HepG2 (cell line): ENCODE measurements around the gene CCDC196. TPM values are rescaled to one million over a fixed set of nuclear protein-coding genes. Genes with fewer than 3 reads are reported as not detected.

Source experiments
- ATAC-seq: fragments of 200-7000 bp; cut with Tn5 transposase; 3 replicates; pipeline ENCODE4 v1.9.1; 2020; ENCODE audit warnings: mild to moderate bottlenecking, moderate library complexity
- BruUV-seq: library from RNA; stranded (reverse); fragments of 400-500 nt; replicated peaks from 2 replicates; lab custom pipeline; 2021; lab: Mats Ljungman, UMichigan
- CTCF ChIA-PET: fragments of 300-600 bp; formaldehyde crosslinking; extraction: SDS; loops from one replicate; lab custom pipeline; 2021; ENCODE audit warnings: low total read pairs, inconsistent platforms, low intra/inter-chr PET ratio; lab: Yijun Ruan, JAX
- POLR2A ChIA-PET: fragments of 350-600 bp; sonication (Branson Sonifier 250); formaldehyde crosslinking; loops from one replicate; lab custom pipeline; 2020; ENCODE audit warnings: antibody characterized with exemption, inconsistent platforms; lab: Yijun Ruan, JAX
- DNase-seq: peaks from one replicate; pipeline ENCODE4 v3.0.0-alpha.2; 2015; ENCODE audit warnings: low spot score
- FAIRE-seq: peaks from 3 replicates; lab custom pipeline; 2011; peaks lifted over from hg19 to GRCh38; lab: Jason Lieb, UNC
- H2AFZ ChIP-seq: one replicate; pipeline ENCODE4 v1.6.1; 2011; ENCODE audit warnings: low read length, inconsistent platforms
- H3K27ac ChIP-seq: fragments of 300-600 bp; 3 replicates; pipeline ENCODE4 v1.8.0; 2011; ENCODE audit warnings: mixed run types, mild to moderate bottlenecking, mixed read lengths, low read length, inconsistent platforms; ENCODE audit not compliant: insufficient read depth; ENCODE audit errors: extremely low read length
- H3K27me3 ChIP-seq, 2 experiments: fragments of 200-600 bp in 1 of 2; 2 replicates in 1 of 2; 3 replicates in 1 of 2; pipeline versions ENCODE4 v1.6.0 to v1.8.0; 2011; ENCODE audit warnings: low read length in 2 of 2, mild to moderate bottlenecking in 2 of 2, moderate library complexity in 2 of 2, inconsistent platforms in 1 of 2; ENCODE audit not compliant: insufficient read depth in 2 of 2, control insufficient read depth in 1 of 2
- H3K36me3 ChIP-seq, 2 experiments: fragments of 200-600 bp in 1 of 2; replicated peaks in 1 of 2; 2 replicates in 1 of 2; 3 replicates in 1 of 2; pipeline versions ENCODE4 v1.5.1 to v1.8.0; 2011; ENCODE audit warnings: low read length in 2 of 2, inconsistent platforms in 1 of 2; ENCODE audit not compliant: insufficient read depth in 2 of 2, control insufficient read depth in 1 of 2
- H3K4me1 ChIP-seq: 2 replicates; pipeline ENCODE4 v1.5.1; 2012; ENCODE audit warnings: low read length, inconsistent platforms; ENCODE audit not compliant: insufficient read depth
- H3K4me2 ChIP-seq: 2 replicates; pipeline ENCODE4 v1.6.0; 2011; ENCODE audit warnings: low read depth, low read length, inconsistent platforms
- H3K4me3 ChIP-seq, 3 experiments: fragments of 200-600 bp in 1 of 3; sonication (generic), shearing (Covaris generic) in 1 of 3; replicated peaks in 1 of 3; 2 replicates each; pipeline ENCODE4 v1.5.1; 2011 to 2016; ENCODE audit warnings: low read length in 3 of 3, inconsistent platforms in 2 of 3, low read depth in 2 of 3, mild to moderate bottlenecking in 2 of 3, control low read depth in 1 of 3, mixed read lengths in 1 of 3; ENCODE audit not compliant: insufficient read depth in 1 of 3
- H3K79me2 ChIP-seq: one replicate; pipeline ENCODE4 v1.6.1; 2011; ENCODE audit warnings: low read length, inconsistent platforms; ENCODE audit not compliant: insufficient read depth
- H3K9ac ChIP-seq: 2 replicates; pipeline ENCODE4 v1.6.0; 2011; ENCODE audit warnings: mild to moderate bottlenecking, low read depth, low read length, inconsistent platforms; ENCODE audit not compliant: insufficient read depth
- H3K9me3 ChIP-seq: 2 replicates; pipeline ENCODE4 v1.5.1; 2012; ENCODE audit warnings: mild to moderate bottlenecking, low read length
- H4K20me1 ChIP-seq: 2 replicates; pipeline ENCODE4 v1.6.0; 2011; ENCODE audit warnings: inconsistent platforms, mild to moderate bottlenecking, low read length, moderate library complexity; ENCODE audit not compliant: insufficient read depth
- DBP ChIP-seq: sonication (generic); formaldehyde crosslinking; IDR thresholded peaks from 2 replicates; pipeline ENCODE4 v1.4.0; 2020; ENCODE audit warnings: missing genetic modification reagents; ENCODE audit errors: not compliant biosample characterization
- EED ChIP-seq: sonication (generic); formaldehyde crosslinking; IDR thresholded peaks from 2 replicates; pipeline ENCODE4 v1.5.0; 2020; ENCODE audit warnings: mild to moderate bottlenecking, missing genetic modification reagents
- JUNB ChIP-seq: sonication (generic); formaldehyde crosslinking; IDR thresholded peaks from 2 replicates; pipeline ENCODE4 v1.8.0; 2022; ENCODE audit warnings: missing genetic modification reagents, mild to moderate bottlenecking, borderline replicate concordance
- PAF1 ChIP-seq: IDR thresholded peaks from 2 replicates; pipeline ENCODE4 v1.6.1; 2016; ENCODE audit warnings: missing genetic modification reagents, missing compliant biosample characterization
- PAWR ChIP-seq: sonication (generic); formaldehyde crosslinking; IDR thresholded peaks from 2 replicates; pipeline ENCODE4 v1.4.0; 2020; ENCODE audit warnings: missing genetic modification reagents, mild to moderate bottlenecking, borderline replicate concordance
- PRDM4 ChIP-seq: sonication (generic); formaldehyde crosslinking; IDR thresholded peaks from 2 replicates; pipeline ENCODE4 v1.9.0; 2021; ENCODE audit warnings: missing genetic modification reagents, borderline replicate concordance
- PTBP1 ChIP-seq: fragments of 200-400 bp; formaldehyde crosslinking; IDR thresholded peaks from 2 replicates; pipeline ENCODE4 v1.6.1; 2018; ENCODE audit warnings: low read length, low read depth; ENCODE audit not compliant: poor library complexity, severe bottlenecking
- ZFY ChIP-seq: sonication (generic); formaldehyde crosslinking; IDR thresholded peaks from 2 replicates; pipeline ENCODE4 v1.4.0; 2020; ENCODE audit warnings: missing genetic modification reagents
- ZNF251 ChIP-seq: sonication (generic); formaldehyde crosslinking; IDR thresholded peaks from 2 replicates; pipeline ENCODE4 v1.9.0; 2021; ENCODE audit warnings: mild to moderate bottlenecking, missing genetic modification reagents
- ZNF550 ChIP-seq: sonication (generic); formaldehyde crosslinking; IDR thresholded peaks from 2 replicates; pipeline ENCODE4 v1.4.0; 2020; ENCODE audit warnings: mild to moderate bottlenecking, missing genetic modification reagents, borderline replicate concordance
- ZNF891 ChIP-seq: sonication (generic); formaldehyde crosslinking; IDR thresholded peaks from 2 replicates; pipeline ENCODE4 v1.5.0; 2020; ENCODE audit warnings: mild to moderate bottlenecking, missing genetic modification reagents
- ZZZ3 ChIP-seq: sonication (generic); formaldehyde crosslinking; IDR thresholded peaks from 2 replicates; pipeline ENCODE4 v1.4.0; 2020; ENCODE audit warnings: missing genetic modification reagents, mild to moderate bottlenecking, borderline replicate concordance
- in situ Hi-C: cut with HindIII; loops from 2 replicates; pipeline ENCODE4 v1.10.0; 2017; ENCODE audit warnings: low pct_unique_long_range_greater_than_20kb; ENCODE audit not compliant: extremely low pct_ligation_motif_present
- intact Hi-C: fragments of 100-400 bp; cut with micrococcal nuclease; formaldehyde crosslinking; loops from one replicate; pipeline ENCODE4 v1.10.0; 2022; ENCODE audit not compliant: unreplicated experiment
- polyA plus RNA-seq, 8 experiments: library from polyadenylated mRNA; depleted of rRNA in 3 of 8; stranded (reverse) in 7 of 8; unstranded in 1 of 8; fragments of >200 nt; fragmentation: Illumina TruSeq in 4 of 8; extraction: Trizol in 4 of 8; gene quantifications; 2 replicates each; pipeline versions ENCODE4 v1.2.1 to v1.2.3, GENCODE V29; 2011 to 2016; ENCODE audit warnings: low read depth in 4 of 8, missing spikeins in 1 of 8, mixed read lengths in 1 of 8; ENCODE audit not compliant: insufficient read depth in 1 of 8
- total RNA-seq, 5 experiments: library from RNA; depleted of rRNA; stranded (reverse); fragments of >200 nt; fragmentation: Illumina TruSeq; extraction: Trizol; gene quantifications; 2 replicates each; pipeline ENCODE4 v1.2.3, GENCODE V29; 2016; ENCODE audit warnings: low read depth in 1 of 5
- TF ChIP-seq, protein P1 (sequence below): sonication (generic); formaldehyde crosslinking; IDR thresholded peaks from 2 replicates; pipeline ENCODE4 v1.5.0; 2020; ENCODE audit warnings: mild to moderate bottlenecking, missing genetic modification reagents, borderline replicate concordance
- TF ChIP-seq, protein P2 (sequence below): sonication (generic); formaldehyde crosslinking; IDR thresholded peaks from 2 replicates; pipeline ENCODE4 v1.4.0; 2020; ENCODE audit warnings: missing genetic modification reagents
- TF ChIP-seq, protein P3 (sequence below): sonication (generic); formaldehyde crosslinking; conservative IDR thresholded peaks from 2 replicates; pipeline ENCODE4 v1.8.0; 2022; ENCODE audit warnings: missing genetic modification reagents

The CCDC196 gene
- total and polyA plus RNA-seq, 2 of the 13 experiments (the other 11 are each of a cell fraction or from before 2014, with no cell fraction given) = not detected

DNA sequence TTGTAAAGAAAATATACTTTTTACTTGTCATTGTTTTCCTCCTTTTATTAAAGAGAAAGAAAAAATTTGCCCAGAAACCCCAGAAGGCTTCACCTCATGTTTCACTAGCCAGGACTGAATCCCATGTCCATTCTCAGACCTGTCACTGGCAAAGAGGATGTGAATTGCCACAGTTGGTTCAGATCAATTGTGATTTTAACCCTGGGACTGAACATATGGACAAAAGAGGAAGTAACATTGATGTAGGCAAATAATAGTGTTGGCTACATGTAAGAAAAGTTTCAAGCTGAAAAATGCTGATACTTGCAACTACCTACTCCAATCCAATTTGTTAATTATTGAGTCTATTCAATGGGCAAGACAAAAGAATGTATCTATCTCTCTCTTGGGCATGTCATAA, 8.6 kb upstream of the CCDC196 start:
- Histone ChIP-seq H3K9ac (no peak overlapping the region), H3K4me3 (no peak overlapping the region), H3K36me3 (no peaks in the 10 kb centered on the region), H4K20me1 (no peaks in the 10 kb centered on the region), H3K9me3 (no peaks in the 10 kb centered on the region), H3K79me2 (no peaks in the 10 kb centered on the region), H3K27me3 (no peaks in the 10 kb centered on the region), H3K4me2 (no peak overlapping the region), H2AFZ (no peak overlapping the region), H3K27ac (no peak overlapping the region), H3K4me1 (no peaks in the 10 kb centered on the region)
- ChIA-PET CTCF (no interaction called here), POLR2A (no interaction called here)
- in situ Hi-C loops = no loop called here
- no peak for DNase-seq
- BruUV-seq = no TSS peak
- FAIRE-seq = no peak
- ATAC-seq = no peak
- TF ChIP-seq ZNF251 (CRISPR knock-in tag) = no peak
- no peak for TF ChIP-seq ZZZ3 (CRISPR knock-in tag)
- TF ChIP-seq, protein P1, sequence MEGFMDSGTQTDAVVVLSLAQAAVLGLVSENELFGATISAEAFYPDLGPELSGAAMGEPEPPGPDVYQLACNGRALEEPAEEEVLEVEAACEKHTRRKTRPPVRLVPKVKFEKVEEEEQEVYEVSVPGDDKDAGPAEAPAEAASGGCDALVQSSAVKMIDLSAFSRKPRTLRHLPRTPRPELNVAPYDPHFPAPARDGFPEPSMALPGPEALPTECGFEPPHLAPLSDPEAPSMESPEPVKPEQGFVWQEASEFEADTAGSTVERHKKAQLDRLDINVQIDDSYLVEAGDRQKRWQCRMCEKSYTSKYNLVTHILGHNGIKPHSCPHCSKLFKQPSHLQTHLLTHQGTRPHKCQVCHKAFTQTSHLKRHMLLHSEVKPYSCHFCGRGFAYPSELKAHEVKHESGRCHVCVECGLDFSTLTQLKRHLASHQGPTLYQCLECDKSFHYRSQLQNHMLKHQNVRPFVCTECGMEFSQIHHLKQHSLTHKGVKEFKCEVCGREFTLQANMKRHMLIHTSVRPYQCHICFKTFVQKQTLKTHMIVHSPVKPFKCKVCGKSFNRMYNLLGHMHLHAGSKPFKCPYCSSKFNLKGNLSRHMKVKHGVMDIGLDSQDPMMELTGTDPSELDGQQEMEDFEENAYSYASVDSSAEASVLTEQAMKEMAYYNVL (CRISPR knock-in tag) = no peak
- TF ChIP-seq DBP (CRISPR knock-in tag) = no peak
- TF ChIP-seq JUNB (CRISPR knock-in tag) = no peak
- TF ChIP-seq, protein P2, sequence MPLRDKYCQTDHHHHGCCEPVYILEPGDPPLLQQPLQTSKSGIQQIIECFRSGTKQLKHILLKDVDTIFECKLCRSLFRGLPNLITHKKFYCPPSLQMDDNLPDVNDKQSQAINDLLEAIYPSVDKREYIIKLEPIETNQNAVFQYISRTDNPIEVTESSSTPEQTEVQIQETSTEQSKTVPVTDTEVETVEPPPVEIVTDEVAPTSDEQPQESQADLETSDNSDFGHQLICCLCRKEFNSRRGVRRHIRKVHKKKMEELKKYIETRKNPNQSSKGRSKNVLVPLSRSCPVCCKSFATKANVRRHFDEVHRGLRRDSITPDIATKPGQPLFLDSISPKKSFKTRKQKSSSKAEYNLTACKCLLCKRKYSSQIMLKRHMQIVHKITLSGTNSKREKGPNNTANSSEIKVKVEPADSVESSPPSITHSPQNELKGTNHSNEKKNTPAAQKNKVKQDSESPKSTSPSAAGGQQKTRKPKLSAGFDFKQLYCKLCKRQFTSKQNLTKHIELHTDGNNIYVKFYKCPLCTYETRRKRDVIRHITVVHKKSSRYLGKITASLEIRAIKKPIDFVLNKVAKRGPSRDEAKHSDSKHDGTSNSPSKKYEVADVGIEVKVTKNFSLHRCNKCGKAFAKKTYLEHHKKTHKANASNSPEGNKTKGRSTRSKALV = no peak
- TF ChIP-seq ZNF550 = no peak
- TF ChIP-seq PTBP1 = no peak
- TF ChIP-seq, protein P3, sequence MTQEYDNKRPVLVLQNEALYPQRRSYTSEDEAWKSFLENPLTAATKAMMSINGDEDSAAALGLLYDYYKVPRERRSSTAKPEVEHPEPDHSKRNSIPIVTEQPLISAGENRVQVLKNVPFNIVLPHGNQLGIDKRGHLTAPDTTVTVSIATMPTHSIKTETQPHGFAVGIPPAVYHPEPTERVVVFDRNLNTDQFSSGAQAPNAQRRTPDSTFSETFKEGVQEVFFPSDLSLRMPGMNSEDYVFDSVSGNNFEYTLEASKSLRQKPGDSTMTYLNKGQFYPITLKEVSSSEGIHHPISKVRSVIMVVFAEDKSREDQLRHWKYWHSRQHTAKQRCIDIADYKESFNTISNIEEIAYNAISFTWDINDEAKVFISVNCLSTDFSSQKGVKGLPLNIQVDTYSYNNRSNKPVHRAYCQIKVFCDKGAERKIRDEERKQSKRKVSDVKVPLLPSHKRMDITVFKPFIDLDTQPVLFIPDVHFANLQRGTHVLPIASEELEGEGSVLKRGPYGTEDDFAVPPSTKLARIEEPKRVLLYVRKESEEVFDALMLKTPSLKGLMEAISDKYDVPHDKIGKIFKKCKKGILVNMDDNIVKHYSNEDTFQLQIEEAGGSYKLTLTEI (CRISPR knock-in tag) = no peak
- no peak for TF ChIP-seq ZFY (CRISPR knock-in tag)
- TF ChIP-seq EED = no peak
- no peak for TF ChIP-seq ZNF891 (CRISPR knock-in tag)
- TF ChIP-seq PAF1 (CRISPR knock-in tag) = no peak
- no peak for TF ChIP-seq PAWR (CRISPR knock-in tag)
- no peak for TF ChIP-seq PRDM4 (CRISPR knock-in tag)
- TF ChIP-seq, all 625 proteins: peak for 0
- intact Hi-C loops = no loop called here
